ENCODE results near the gene VWA8.

Gene VWA8

GRCh38 chr13:41960637-41961465, at the start of gene VWA8:
Gene VWA8, minus strand, starts transcription at chr13:41961109. Its CDS starts 94 bp downstream, at chr13:41961015.
- DNase-seq, result peak in 50 of 51 donors; percentile 7 to 88 (median 56)

GRCh38 chr13:42009057-42009456, 48.1 kb upstream of the VWA8 start:
- no peak for DNase-seq

DNA sequence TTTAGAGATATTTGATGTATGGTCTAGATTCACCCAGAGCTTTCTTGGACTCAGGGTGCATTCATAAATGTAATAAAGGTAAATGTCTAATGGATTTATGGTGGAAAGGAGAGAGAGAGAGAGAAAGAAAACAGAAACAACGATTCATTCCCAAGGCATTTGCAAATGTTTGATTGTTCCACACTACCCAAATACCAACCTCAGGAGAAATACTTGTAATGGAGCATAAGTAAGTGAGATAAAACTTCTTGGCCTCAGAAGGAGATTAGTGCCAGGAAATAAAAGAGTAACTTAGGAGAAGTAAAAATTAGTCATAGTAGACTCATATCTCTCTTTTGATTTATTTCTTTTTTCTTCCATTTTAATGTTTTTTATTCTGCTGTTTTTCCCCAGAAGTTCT, 46.9 kb upstream of the VWA8 start:
- DNase-seq, result no peak

DNA sequence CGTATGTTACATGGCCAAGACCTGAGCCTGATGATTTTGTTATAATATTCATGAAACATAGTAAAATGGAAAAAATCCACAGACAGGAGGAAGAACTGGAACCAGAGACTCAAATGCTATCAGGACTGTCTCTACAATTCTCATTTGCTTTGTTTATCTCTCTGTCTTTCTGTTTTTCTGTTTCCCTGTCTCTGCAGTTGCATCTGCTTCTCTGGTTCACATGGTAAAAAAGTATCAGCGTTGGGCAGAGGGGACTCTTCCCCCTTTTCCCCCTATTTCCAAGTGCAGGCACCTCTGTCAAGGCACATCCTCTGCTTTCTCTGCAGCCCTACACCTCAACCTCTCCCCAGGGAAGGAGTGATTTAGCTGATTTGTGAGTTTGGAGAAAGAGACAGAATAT, 41.2 kb upstream of the VWA8 start:
- no peak for DNase-seq

- DNase-seq, result no peak
Measured at GRCh38 chr13:42001580-42001979, 40.7 kb upstream of the VWA8 start.

- DNase-seq, result no peak
Measured at GRCh38 chr13:42000846-42001245, 39.9 kb upstream of the VWA8 start.

DNA sequence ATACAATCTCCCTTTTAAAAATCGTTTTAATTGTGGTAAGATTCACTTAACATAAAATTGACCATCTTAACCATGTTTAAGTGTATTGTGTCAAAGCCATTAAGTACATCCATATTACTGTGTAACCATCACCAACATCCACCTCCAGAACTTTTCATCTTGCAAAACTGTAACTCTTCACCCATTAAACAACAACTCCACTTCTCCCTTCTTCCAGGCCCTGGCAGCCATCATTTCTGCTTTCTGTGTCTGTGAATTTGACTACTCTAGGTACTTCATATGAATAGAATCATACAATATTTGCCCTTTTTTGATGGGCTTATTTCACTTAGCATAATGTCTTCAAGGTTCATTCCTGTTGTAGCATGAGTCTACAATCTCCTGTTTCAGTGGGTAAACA, 36.5 kb upstream of the VWA8 start:
- no peak for DNase-seq

DNA sequence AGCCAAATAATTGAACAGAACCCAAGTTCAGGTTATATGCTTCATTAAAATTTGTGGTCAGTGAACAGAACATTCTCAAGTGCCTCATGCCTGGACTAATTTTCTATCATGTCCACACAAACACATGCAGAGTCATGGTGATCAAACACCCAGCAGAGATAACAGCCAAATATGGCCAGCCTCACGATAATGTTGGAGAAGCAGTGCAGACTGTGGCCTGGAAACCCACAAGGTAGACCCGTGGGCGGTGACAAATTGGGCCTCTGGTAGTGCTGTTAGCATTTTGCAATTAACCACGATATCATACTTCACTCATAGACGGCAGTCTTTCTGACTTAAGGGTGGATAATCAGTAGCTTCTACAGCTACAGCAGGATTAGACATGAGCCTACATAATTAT, 35.0 kb upstream of the VWA8 start:
- no peak for DNase-seq

DNA sequence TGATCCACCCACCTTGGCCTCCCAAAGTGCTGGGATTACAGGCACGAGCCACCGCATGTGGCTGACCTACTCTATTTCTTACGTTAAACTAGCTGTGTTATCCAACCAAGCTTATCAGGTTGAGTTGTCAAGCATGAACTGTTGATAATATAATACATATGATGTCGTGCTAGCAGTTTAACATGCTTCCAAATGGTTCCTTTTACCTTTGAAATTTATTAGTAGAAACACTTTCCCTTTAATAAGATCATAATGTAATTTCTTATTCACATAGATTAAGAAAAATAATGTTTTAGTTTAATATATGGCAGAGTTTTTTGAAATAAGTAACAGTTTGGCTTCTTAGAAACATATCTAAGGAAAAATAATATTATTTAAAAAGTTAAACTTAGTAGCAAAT, 34.4 kb upstream of the VWA8 start:
- no peak for DNase-seq

DNA sequence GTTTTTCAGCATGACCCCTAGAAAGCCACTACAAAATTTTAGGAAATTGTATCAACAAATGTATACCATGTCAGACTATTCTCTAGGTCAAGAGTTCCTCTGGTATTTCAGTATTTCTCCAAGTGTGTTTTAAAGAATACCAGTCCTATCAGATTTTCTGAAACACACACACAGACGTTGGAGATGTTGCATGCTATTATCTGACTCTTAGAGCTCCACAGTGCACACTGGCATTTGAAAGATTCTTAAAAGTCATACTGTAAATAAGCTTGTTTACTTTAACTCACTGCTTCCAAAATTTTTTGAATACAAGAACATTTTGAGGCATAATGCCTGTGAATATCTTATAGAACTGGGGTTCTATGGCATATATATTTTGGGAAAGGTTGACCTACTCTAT, 33.8 kb upstream of the VWA8 start:
- no peak for DNase-seq

DNA sequence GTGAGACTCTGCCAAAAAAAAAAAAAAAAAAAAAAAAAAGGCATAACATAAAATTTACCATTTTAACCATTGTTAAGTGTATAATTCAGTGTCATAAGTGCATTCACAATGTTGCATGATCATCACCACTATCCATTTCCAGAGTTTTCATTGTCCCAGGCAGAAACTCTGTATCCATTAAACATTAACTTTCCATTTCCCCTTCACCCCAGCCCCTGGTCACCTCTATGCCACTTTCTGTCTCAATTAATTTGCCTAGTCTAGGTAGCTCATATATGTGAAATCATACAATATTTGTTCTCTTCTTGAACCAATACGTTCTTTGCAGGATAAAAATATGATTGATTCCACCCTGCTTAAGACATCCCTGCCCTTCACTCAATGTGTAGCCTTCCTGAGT, 31.0 kb upstream of the VWA8 start:
- DNase-seq, result no peak

DNA sequence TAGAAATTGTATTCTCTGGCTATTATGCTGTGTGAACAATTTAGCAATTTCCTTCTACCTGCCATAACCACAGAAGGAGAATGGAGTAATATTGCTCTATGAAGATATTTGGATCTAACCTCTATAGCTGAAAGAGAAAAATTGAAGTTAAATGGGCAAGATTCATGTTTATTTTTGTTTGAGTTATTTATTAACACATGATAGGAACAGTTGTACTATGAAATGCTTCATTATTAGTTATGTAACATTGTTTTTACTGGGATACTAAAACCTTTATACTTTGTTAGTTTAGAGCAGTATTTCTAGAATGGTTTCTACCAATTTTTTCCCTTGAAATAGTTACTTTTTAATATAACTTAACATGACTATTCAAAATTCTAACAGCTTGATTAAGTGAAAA, 27.3 kb upstream of the VWA8 start:
- DNase-seq, result no peak

DNA sequence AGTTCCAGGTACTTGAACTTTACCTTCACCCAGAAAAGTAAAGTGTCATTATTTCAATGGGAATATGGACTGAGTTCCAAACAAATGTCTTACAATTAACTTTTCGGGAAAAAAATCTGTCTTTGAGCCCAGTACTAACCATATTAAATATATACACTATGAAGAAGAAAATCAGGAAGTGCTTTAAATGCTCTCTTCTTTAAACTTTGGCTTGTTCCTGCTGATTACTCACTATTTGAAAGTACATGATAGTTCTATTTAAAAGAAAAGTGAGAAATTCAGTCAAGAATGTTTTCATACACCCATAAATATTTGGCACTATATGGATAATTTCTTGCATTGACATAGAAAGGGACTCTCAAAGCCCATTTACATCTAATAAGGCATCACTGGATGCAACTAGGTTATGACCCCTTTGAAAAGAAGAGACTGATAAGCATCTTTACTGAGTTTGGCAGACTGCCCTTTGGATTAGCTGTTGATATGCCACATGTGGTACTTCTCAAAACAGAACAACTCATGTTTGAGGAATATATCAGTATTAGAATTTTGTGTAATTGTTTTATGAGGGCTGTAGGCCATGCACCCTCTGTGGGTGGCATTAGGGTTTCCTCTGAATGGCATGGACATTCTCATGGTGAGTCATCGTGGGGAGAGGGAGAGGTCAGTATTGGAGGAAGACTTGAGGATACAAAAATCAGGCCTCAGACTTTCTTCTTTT, 25.0 kb upstream of the VWA8 start:
- no peak for DNase-seq

- no peak for DNase-seq
Measured at GRCh38 chr13:41981951-41982715, 21.2 kb upstream of the VWA8 start.

GRCh38 chr13:41978007-41978406, 17.1 kb upstream of the VWA8 start:
- DNase-seq, result no peak

DNA sequence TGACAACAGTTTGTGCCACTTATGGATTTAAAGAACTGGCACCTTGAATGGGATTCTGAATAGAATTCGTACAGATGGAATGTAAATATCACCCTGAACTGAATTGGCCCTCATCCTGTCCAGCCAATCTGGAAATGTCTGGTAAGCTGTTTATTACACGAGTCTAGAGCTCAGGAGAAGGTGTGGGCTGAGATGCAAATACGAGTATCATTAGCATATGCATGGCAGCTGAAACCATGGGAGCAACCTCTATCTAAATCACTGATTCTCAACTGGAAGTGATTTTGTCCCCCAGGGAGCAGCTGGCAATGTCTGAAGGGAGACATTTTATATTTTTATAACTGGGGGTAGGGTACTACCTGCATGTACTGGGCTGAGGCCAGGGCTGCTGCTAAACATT, 15.6 kb upstream of the VWA8 start:
- DNase-seq, result no peak

- DNase-seq, result no peak
Measured at GRCh38 chr13:41974262-41974900, 13.5 kb upstream of the VWA8 start.

GRCh38 chr13:41973247-41973741, 12.4 kb upstream of the VWA8 start:
- peak in 10 of 51 donors; percentile 1 to 11 (median 4) for DNase-seq

DNA sequence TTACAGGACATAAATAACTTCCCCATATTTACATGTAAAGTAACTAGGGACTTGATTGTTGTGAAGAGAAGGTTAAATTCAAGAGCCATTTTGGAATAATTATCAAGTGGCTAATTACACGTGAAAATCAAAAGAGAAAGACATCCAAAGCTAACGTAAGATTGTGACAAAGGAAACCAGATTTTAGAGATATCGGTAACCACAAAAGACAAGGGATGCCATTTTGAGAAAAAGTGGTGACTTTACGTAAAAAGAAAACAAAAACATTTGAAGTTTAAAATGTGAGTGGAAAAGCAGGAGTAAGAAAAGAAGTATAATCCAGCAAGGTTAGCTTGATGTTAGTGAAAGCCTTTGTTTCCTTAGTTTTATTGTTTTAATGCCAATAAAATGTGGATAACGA, 10.9 kb upstream of the VWA8 start:
- no peak for DNase-seq

GRCh38 chr13:41970918-41971317, 10.0 kb upstream of the VWA8 start:
- DNase-seq, result no peak

DNA sequence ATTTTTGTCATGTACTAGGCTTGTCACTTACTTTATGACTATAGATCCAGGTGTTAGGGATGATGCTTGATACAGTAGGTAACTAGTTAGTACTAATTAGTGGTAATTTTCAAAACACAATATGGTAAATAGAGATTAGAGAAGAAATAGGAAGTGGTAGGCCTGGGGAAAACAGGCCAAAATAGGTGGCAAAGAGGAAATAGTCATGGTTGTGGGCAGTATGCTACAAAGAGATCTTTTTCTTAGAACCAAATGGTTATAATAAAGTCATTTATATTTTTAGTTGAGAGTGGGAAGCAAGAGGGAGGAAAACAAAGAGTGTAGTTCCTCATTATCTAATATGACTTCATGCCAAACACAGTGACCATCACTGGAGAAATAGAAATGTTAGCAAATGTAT, 9.1 kb upstream of the VWA8 start:
- DNase-seq, result no peak

DNA sequence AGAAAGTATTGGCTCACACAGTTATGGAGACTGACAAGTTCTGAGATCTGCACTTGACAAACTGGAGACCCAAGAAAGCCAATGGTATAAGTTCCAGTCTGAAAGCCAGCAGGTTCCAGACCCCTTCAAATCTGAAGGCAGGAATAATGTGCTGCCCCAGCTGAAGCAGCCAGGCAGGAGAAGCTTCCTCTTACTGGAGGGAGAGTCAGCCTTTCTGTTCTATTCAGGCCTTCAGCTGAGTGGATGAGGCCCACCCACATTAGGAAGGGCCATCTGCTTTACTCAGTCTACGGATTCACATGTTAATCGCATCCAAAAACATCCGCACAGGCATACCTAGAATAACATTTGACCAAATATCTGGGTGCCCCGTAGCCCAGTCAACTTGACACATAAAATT, 8.2 kb upstream of the VWA8 start:
- DNase-seq, result no peak
